Lower lobe of right lung (tissue), 2 donors: Measurements from ENCODE around the gene TBC1D19. TPM values are rescaled to one million over a fixed set of nuclear protein-coding genes. Genes with fewer than 3 reads are reported as not detected.
"Not testable (repeated sequence)": the region's sequence is repeated elsewhere in the genome, so short reads cannot be mapped to it uniquely, and the experiment has no call there.

Experiments used
- ATAC-seq, 2 donors: fragments of 200-7000 bp; cut with Tn5 transposase; one replicate each; pipeline ENCODE4 v1.9.1; 2020 to 2022; ENCODE audit warnings: mild to moderate bottlenecking in 2 of 2, moderate library complexity in 2 of 2
- DNase-seq: peaks from one replicate; pipeline ENCODE4 v3.0.0-alpha.2; 2020
- H3K27ac ChIP-seq: fragments of 200-600 bp; one replicate; pipeline ENCODE4 v1.8.0; 2022
- H3K27me3 ChIP-seq: fragments of 200-600 bp; one replicate; pipeline ENCODE4 v1.8.0; 2022; ENCODE audit warnings: low read depth
- H3K36me3 ChIP-seq: fragments of 200-600 bp; one replicate; pipeline ENCODE4 v1.8.0; 2022; ENCODE audit warnings: mild to moderate bottlenecking
- H3K4me1 ChIP-seq: fragments of 200-600 bp; one replicate; pipeline ENCODE4 v1.8.0; 2022
- H3K4me3 ChIP-seq: fragments of 200-600 bp; one replicate; pipeline ENCODE4 v1.8.0; 2022; ENCODE audit warnings: mild to moderate bottlenecking
- H3K9me3 ChIP-seq: fragments of 200-600 bp; one replicate; pipeline ENCODE4 v1.8.0; 2022
- CTCF ChIP-seq: fragments of 200-600 bp; IDR thresholded peaks from one replicate; pipeline ENCODE4 v1.8.0; 2022; ENCODE audit warnings: antibody characterized with exemption, mild to moderate bottlenecking
- intact Hi-C: fragments of 100-400 bp; cut with DNase I; formaldehyde crosslinking; loops from one replicate; pipeline ENCODE4 v1.11.0; 2022
- total RNA-seq: library from RNA; stranded (reverse); fragmentation: NEBNext Ultra II Directional; extraction: Animal tissue kit (Norgen Biotek cat#: 25700); gene quantifications from one replicate; pipeline ENCODE4 v1.2.1, GENCODE V29; 2021
- donor health status: DM: no; HTN: yes; CAD: no; lungs with severe emphysema.

Gene TBC1D19
- total RNA-seq, 1 donor from 2014 or later = 12.5 TPM

- H3K27ac ChIP-seq = no peak overlapping the region
- no peak for TF ChIP-seq CTCF
- no peak for ATAC-seq
- H3K9me3 ChIP-seq = peaks cover 8% of the 10 kb centered on the region
- H3K4me1 ChIP-seq = no peaks in the 10 kb centered on the region
- no peak for DNase-seq
- intact Hi-C loops = no loop called here
- H3K27me3 ChIP-seq = no peaks in the 10 kb centered on the region
- H3K4me3 ChIP-seq = no peak overlapping the region
- H3K36me3 ChIP-seq = peaks cover 15% of the 10 kb centered on the region
Observed at GRCh38 chr4:26660261-26660660, 76.4 kb downstream of the TBC1D19 start.

- TF ChIP-seq CTCF = no peak
- no peak for ATAC-seq
- H3K9me3 ChIP-seq = no peaks in the 10 kb centered on the region
- H3K27ac ChIP-seq = no peak overlapping the region
- no peaks in the 10 kb centered on the region for H3K4me1 ChIP-seq
- no peak for DNase-seq
- no peak overlapping the region for H3K4me3 ChIP-seq
- peaks cover 15% of the 10 kb centered on the region for H3K36me3 ChIP-seq
- no peaks in the 10 kb centered on the region for H3K27me3 ChIP-seq
- intact Hi-C loops = no loop called here
Observed at GRCh38 chr4:26663888-26664287, 80.0 kb downstream of the TBC1D19 start.

- no peak overlapping the region for H3K4me3 ChIP-seq
- H3K9me3 ChIP-seq = no peaks in the 10 kb centered on the region
- no peaks in the 10 kb centered on the region for H3K4me1 ChIP-seq
- DNase-seq (no peak), ATAC-seq (no peak)
- no peak overlapping the region for H3K27ac ChIP-seq
- intact Hi-C loops = no loop called here
- no peaks in the 10 kb centered on the region for H3K27me3 ChIP-seq
- H3K36me3 ChIP-seq = no peaks in the 10 kb centered on the region
- TF ChIP-seq CTCF = no peak
Observed at GRCh38 chr4:26670903-26671537, 87.1 kb downstream of the TBC1D19 start.

- H3K9me3 ChIP-seq, DNase-seq, H3K4me3 ChIP-seq, H3K4me1 ChIP-seq, H3K27ac ChIP-seq, H3K36me3 ChIP-seq, intact Hi-C loops, ATAC-seq, H3K27me3 ChIP-seq: not testable (repeated sequence)
Observed at GRCh38 chr4:26679040-26679695, 95.3 kb downstream of the TBC1D19 start.

- Histone ChIP-seq H3K9me3 (no peaks in the 10 kb centered on the region), H3K27ac (no peak overlapping the region), H3K4me1 (no peaks in the 10 kb centered on the region), H3K4me3 (no peak overlapping the region), H3K27me3 (no peaks in the 10 kb centered on the region), H3K36me3 (no peaks in the 10 kb centered on the region)
- ATAC-seq = no peak
- TF ChIP-seq CTCF = no peak
- no peak for DNase-seq
- intact Hi-C loops = no loop called here
Observed at GRCh38 chr4:26682436-26682835, 98.6 kb downstream of the TBC1D19 start.

- intact Hi-C loops = no loop called here
- Histone ChIP-seq H3K4me1 (no peaks in the 10 kb centered on the region), H3K36me3 (no peaks in the 10 kb centered on the region), H3K27me3 (no peaks in the 10 kb centered on the region), H3K9me3 (no peaks in the 10 kb centered on the region), H3K4me3 (no peak overlapping the region), H3K27ac (no peak overlapping the region)
- DNase-seq (no peak), ATAC-seq (no peak)
- TF ChIP-seq CTCF = no peak
Observed at GRCh38 chr4:26685250-26685649, 101.4 kb downstream of the TBC1D19 start.
